GM18508 (cell line): ENCODE measurements around the gene FAF2.
"Not testable (repeated sequence)": the region's sequence is repeated elsewhere in the genome, so short reads cannot be mapped to it uniquely, and the experiment has no call there.

Experiments
- ATAC-seq: cut with Tn5 transposase; IDR thresholded peaks from one replicate; pipeline ENCODE4 v1.9.1; 2021; ENCODE audit warnings: moderate number of reproducible peaks; ENCODE audit not compliant: insufficient read depth, unreplicated experiment

The FAF2 gene

GRCh38 chr5:176540476-176540899 lies 92.3 kb downstream of the FAF2 start:
- ATAC-seq, result no peak

GRCh38 chr5:176540956-176541337 lies 92.8 kb downstream of the FAF2 start:
- ATAC-seq, result no peak

GRCh38 chr5:176541338-176542134 lies 93.4 kb downstream of the FAF2 start:
- ATAC-seq, result no peak

- ATAC-seq, result no peak
These were observed 94.0 kb downstream of the FAF2 start for GRCh38 chr5:176542135-176542595.

DNA sequence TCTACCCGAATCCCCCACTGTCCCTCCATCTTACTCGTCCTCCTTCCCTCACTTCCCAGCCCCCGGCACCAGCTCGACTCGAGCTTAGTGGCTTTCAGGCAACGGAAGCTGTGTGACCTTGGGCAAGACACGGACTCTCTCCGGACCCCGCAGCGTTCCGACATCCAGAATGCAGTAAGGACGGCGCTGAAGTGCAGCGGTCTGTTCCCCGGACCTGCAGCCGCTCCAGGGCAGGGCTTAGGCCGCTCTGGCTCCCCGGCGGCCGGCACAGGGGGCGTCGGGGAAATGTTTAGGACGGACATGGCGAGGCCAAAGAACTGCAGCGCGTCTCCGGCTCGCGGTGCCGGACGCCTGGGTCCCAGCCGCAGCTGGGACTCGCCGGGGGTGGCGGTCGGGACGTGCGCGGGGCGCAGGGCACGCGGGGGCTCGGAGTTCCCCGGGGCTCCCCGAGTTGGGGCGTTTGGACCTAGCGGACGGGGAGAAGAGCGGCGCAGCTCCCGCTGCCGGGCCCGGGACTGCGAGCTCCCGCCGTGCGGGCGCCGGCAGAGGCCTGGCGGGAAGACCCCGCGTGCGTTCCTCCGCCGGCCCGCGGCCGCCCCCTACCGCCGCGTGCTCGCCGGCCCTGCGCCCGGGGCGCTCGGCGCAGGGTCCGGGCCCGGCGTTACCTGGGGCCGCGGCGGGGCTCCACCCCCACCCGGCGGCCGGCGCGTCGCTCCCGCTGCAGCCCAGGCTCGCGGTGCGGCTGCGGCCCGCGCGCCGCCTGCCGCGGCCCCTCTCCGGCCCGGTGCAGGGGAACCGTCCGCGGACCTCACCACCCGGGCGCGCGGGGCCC lies 94.6 kb downstream of the FAF2 start:
- ATAC-seq, result no peak

- ATAC-seq, result no peak
These were observed 95.4 kb downstream of the FAF2 start for GRCh38 chr5:176543428-176544182.

GRCh38 chr5:176545388-176545736 lies 97.2 kb downstream of the FAF2 start:
- ATAC-seq, result no peak

- ATAC-seq, result no peak
These were observed 97.7 kb downstream of the FAF2 start for GRCh38 chr5:176545737-176546509.

GRCh38 chr5:176547802-176548201 lies 99.6 kb downstream of the FAF2 start:
- no peak for ATAC-seq

- no peak for ATAC-seq
These were observed 100.8 kb downstream of the FAF2 start, which contains the start of gene CDHR2 for GRCh38 chr5:176548967-176549444. Gene CDHR2, plus strand, starts transcription at chr5:176549342. Its CDS starts 16,011 bp downstream, at chr5:176565353.

- no peak for ATAC-seq
These were observed 101.7 kb downstream of the FAF2 start for GRCh38 chr5:176549871-176550270.

DNA sequence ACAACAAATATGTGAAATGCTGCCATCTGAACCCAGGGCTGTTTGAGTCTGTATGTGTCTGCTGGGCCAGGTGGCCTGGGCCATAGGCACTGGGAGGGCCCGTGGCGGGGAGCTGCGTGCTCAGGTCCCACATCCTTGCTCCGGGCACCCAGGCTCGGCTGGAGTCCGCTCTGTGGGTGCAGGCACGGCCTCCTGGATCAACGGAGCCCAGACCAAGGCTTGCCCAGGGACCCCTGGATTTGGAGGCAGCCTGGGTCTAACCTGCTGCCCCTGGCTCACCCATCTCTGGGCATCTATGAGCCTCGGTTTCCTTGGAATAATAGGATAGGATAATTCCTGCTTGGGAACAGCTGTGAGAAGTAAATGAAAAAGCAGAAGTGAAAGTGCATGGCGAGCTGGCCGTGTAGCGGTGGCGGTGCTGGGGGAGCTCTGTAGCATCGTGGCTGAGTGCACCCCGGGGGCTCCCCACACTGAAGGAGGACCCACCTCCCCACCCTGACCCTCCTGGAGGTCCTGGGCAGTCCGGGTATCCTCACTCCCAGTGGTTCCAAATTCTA lies 102.2 kb downstream of the FAF2 start:
- no peak for ATAC-seq

DNA sequence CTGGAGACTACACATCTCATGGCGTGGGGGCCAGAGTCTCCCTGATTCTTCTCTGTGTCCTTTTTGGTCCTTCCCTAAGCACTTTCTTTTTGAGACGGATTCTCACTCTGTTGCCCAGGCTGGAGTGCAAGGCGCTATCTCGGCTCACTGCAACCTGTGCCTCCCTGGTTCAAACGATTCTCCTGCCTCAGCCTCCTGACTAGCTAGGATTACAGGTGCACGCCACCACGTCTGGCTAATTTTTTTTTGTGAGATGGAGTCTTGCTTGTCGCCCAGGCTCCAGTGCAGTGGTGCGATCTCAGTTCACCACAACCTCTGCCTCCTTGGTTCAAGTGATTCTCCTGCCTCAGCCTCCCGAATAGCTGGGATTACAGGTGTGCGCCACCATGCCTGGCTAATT lies 102.8 kb downstream of the FAF2 start:
- not testable (repeated sequence) for ATAC-seq

- no peak for ATAC-seq
These were observed 104.2 kb downstream of the FAF2 start for GRCh38 chr5:176552332-176552869.

- no peak for ATAC-seq
These were observed 105.3 kb downstream of the FAF2 start for GRCh38 chr5:176553260-176554085.

DNA sequence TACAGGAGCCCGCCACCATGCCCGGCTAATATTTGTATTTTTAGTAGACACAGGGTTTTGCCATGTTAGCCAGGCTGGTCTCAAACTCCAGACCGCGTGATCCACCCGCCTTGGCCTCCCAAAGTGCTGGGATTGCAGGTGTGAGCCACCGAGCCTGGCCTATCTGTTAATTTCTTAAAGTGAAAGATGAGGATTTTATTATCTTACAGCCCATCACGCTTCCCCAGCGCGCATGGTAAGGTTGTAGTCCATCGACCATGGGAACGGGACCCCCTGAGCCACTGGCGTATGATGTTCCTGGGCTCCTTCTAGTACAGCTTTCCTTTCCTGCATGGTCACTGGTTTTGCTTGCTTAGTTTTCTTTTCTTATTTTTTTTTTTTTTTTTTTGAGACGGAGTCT lies 109.7 kb downstream of the FAF2 start:
- ATAC-seq, result no peak
